ENCODE measurements around the gene RHEB.

The RHEB gene

DNA sequence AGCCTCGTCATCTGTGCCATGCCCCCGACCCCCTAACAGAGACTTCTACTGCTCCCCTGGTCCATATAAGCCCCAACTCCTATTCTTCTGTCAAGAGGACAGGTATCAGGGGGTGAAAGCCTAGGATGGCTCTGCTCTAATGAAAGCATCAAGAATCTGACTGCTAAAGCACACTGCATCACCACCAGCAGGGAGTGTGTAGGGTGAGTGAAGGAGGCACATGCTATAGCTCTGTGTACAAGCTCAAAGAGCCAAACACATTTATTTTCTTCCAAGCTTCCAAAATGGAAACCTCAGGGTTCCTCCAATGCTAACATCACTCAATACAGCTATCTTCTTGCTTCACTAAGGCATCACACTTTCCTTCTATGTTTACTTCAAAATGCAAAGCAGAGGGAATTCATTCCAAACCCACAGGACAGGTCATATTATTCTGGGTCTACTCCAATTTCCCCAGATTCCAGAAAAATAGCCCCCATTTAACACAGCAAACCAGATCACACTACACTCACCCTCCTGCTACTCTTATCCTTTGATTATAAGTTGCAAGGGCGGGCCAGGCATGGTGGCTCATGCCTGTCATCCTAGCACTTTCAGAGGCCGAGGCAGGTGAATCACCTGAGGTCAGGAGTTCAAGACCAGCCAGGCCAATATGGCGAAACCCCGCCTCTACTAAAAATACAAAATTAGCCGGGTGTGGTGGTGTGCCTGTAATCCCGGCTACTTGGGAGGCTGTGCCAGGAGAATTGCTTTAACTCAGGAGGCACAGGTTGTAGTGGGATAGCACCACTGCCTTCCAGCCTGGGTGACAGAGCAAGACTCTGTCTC lies 36.6 kb downstream of the RHEB start:
- Histone ChIP-seq H3K27ac (no peak overlapping the region), H3K4me3 (no peak overlapping the region)
- TF ChIP-seq, protein P1, sequence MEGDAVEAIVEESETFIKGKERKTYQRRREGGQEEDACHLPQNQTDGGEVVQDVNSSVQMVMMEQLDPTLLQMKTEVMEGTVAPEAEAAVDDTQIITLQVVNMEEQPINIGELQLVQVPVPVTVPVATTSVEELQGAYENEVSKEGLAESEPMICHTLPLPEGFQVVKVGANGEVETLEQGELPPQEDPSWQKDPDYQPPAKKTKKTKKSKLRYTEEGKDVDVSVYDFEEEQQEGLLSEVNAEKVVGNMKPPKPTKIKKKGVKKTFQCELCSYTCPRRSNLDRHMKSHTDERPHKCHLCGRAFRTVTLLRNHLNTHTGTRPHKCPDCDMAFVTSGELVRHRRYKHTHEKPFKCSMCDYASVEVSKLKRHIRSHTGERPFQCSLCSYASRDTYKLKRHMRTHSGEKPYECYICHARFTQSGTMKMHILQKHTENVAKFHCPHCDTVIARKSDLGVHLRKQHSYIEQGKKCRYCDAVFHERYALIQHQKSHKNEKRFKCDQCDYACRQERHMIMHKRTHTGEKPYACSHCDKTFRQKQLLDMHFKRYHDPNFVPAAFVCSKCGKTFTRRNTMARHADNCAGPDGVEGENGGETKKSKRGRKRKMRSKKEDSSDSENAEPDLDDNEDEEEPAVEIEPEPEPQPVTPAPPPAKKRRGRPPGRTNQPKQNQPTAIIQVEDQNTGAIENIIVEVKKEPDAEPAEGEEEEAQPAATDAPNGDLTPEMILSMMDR (IDR thresholded peaks at IDR 0.05), result no peak
- DNase-seq (ENCODE audit: low spot score), result no peak

DNA sequence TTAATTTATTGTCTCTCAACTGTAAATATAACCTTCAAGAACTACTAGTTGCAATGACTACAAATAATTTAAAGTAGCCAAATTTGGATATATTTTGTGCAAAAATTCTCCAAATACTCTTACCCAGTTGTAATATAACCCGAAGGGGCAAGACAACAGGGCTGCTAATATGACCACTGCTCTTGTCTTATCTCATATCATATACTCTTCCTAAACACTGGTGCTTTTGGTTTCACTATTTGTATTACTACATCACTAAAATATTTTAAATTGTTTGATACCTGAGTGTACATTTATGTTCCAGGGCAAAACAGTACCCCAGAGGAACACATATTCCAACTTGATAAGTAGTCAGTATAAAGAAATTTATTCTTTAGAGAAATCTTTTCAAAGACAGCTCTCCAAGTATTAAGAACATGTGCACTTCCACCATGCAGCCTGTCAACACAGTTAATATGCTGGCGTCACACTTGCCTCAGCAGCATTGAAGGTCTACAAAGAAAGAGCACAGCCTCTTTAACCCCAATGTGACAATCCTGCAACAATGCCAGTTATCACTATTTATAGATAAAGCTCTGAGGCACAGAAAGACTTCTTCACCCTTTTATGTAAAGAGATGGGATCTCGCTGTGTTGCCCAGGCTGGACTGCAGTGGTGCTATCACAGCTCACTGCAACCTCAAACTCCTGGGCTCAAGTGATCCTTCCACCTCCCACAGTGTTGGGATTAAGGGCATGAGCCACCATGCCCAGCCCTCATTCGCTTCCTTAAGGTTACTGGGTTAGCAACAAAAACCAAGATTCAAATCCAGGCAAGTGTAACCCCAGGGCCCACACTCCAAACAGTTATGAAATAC lies 37.8 kb downstream of the RHEB start:
- TF ChIP-seq, protein P1 (IDR thresholded peaks at IDR 0.05), result no peak
- H3K27ac ChIP-seq, result no peak overlapping the region
- no peak for DNase-seq (ENCODE audit: low spot score)
- no peak overlapping the region for H3K4me3 ChIP-seq

DNA sequence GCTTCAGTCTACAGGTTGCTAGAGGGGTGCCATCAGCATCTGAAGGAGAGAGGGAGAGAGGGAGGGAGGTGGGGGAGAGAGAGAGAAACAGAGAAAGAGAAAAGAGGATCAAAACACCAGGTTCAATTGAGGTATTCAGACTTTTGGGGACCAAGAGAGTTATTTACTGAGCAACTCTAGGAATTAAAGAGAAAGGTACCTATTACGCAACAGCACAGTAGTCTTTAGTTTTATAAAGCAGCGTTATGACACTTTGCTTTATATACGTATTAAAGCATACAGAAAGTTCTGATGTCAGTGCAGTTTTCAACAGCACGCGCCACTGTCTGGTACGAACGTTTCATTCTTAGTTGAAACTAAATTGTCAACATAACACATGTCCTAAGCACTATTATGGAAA lies 41.8 kb downstream of the RHEB start:
- DNase-seq (ENCODE audit: low spot score), result no peak
- Histone ChIP-seq H3K27ac (no peak overlapping the region), H3K4me3 (no peak overlapping the region)
- TF ChIP-seq, protein P1 (IDR thresholded peaks at IDR 0.05), result no peak

DNA sequence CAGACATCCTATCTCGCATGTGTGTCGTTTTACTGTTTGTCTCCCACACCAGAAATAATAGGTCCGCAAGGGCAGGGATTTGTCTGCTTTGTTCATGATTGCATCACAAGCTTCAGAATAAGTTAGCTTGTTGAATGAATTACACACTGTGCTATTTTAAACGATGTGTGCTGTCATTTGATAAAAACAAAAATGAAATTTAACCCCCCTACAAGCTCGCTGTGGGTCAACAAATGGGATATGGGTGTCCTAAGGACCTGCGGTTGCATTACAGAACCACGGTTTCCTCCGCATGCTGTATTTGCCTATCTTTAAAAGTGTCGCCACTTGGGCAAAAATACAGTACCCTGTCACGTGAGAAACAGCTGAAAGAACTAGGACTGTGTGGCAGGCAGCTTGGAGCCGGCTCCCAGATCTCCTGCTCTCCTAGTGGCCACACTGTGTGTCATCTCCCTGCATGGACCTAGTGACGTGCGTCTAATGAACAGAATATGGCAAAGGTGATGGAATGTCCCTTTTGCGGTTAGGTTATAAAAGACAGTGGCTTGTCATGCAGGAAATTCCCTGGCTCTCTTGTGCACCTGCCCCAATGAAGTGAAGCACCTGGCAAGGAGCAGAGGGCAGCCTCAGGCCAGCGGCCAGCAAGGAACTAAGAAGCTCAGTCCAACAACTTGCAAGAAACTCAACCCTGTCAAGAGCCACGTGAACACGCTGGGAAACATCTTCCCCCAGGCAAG lies 46.9 kb downstream of the RHEB start:
- DNase-seq (ENCODE audit: low spot score), result no peak
- H3K27ac ChIP-seq, result no peak overlapping the region
- no peak overlapping the region for H3K4me3 ChIP-seq
- TF ChIP-seq, protein P1 (IDR thresholded peaks at IDR 0.05), result no peak

DNA sequence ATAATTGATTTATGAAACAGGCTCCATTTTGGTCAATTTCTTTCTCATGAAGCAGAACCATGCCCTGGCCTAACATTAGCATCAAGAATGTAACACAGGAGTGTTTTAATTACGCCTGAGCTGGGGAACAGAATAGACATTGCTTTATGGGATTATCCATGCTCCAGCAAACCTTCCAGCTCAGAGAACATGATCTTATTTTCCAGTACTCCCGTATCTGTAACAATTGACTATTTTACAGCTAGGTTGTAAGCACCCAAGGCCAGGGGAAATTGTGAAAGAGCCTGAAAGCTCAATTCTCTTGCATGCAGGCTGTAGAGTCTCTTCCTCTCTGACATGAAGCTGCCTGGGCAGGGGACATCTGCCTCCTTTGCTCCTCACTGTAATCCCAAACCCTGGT lies 49.0 kb downstream of the RHEB start:
- H3K27ac ChIP-seq, result no peak overlapping the region
- no peak for DNase-seq (ENCODE audit: low spot score)
- H3K4me3 ChIP-seq, result no peak overlapping the region
- TF ChIP-seq, protein P1 (IDR thresholded peaks at IDR 0.05), result no peak

DNA sequence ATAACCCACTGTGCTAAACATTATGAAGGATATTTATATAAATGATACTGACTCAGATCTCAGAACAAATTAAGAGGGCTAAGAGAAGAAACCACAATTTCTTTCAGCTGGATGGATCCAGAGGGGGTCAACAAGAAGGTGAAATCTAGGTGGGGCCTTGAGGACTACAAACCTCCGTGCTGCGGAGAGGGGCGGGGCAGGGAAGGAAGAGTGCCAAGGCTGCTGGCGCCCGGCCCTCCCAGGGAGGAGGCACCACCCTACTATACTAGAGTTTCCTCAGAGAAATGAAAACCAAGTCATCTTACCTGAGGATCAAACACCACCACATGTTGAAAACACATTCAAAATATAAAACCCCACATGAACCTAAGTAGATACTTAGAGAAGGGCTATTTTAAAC lies 50.4 kb downstream of the RHEB start:
- Histone ChIP-seq H3K27ac (no peak overlapping the region), H3K4me3 (no peak overlapping the region)
- DNase-seq (ENCODE audit: low spot score), result no peak
- TF ChIP-seq, protein P1 (IDR thresholded peaks at IDR 0.05), result no peak
